LNCAP (cell line): ENCODE results near the gene SATB2.

Experiments
- CTCF ChIP-seq: fragments of 450-650 bp; IDR thresholded peaks from 2 replicates; pipeline ENCODE4 v1.5.1; 2017; ENCODE audit warnings: mild to moderate bottlenecking

The SATB2 gene

GRCh38 chr2:199431746-199432213 is 26.0 kb downstream of the SATB2 start:
- TF ChIP-seq CTCF: no peak

- TF ChIP-seq CTCF: no peak
These were observed 27.5 kb downstream of the SATB2 start for GRCh38 chr2:199430214-199430613.

- TF ChIP-seq CTCF: no peak
These were observed 29.4 kb downstream of the SATB2 start for GRCh38 chr2:199428291-199428690.

- TF ChIP-seq CTCF: no peak
These were observed 33.6 kb downstream of the SATB2 start for GRCh38 chr2:199424160-199424559.

DNA sequence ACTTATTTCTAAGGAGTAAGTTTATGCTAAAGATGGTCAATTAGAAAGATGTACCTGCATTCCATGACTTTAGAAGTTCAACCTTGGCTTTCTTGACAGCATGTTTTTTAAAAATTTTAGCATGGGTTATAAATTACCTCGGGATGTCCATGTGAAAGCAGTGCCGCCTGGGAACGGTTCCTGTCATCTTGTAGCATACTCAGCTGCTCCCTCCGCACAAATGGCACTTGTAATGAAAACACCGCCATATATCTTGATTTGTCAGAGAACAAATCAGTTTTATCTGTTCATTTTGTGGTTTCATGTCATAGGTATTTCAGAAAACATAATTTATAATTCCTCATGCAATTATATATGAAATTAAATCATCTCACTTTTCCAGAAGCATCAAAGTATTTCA is 38.3 kb downstream of the SATB2 start:
- no peak for TF ChIP-seq CTCF

DNA sequence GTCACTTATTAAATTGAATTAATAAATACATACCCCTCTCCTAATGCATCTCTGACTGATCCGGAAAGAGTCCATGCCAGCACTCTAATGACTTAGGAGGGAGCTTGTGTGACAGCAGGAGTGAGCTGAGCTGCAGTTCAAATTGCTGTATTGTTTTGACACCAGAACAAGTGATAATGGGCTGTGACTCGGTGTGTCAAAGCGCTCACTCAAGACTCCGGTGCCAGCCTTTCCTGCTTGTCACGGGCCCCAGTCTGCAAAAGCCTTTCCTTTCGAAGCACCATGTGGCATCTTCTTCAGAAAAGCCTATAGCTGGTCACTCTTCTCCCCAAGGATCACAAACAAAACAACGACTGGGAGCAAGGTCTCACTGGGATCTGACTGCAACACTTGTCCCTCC is 43.3 kb downstream of the SATB2 start:
- TF ChIP-seq CTCF: no peak

DNA sequence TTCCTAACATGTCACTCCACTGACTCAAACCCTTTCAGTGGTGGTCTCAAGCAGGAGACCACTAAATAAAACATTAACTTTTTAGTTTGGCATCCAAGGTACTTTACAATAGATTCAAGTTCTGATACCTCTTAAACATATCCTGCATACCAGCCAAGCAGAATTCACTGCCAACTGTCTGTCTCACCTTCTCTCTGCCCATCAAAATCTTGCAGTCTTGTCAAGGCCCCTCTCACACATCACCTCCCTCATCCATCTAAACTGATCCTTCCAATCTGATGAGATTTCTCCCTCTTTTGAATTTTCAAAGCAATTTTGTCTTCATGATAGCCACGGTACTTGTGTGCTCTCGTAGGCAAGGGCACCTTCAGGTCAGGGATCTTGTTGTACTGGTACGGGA is 43.7 kb downstream of the SATB2 start:
- TF ChIP-seq CTCF: no peak
